ENCODE measurements around the gene SHQ1.
"Not testable (repeated sequence)": the region's sequence is repeated elsewhere in the genome, so short reads cannot be mapped to it uniquely, and the experiment has no call there.

SHQ1 gene

GRCh38 chr3:72798552-72799195, 49.6 kb downstream of the SHQ1 start:
- no peak for DNase-seq

DNA sequence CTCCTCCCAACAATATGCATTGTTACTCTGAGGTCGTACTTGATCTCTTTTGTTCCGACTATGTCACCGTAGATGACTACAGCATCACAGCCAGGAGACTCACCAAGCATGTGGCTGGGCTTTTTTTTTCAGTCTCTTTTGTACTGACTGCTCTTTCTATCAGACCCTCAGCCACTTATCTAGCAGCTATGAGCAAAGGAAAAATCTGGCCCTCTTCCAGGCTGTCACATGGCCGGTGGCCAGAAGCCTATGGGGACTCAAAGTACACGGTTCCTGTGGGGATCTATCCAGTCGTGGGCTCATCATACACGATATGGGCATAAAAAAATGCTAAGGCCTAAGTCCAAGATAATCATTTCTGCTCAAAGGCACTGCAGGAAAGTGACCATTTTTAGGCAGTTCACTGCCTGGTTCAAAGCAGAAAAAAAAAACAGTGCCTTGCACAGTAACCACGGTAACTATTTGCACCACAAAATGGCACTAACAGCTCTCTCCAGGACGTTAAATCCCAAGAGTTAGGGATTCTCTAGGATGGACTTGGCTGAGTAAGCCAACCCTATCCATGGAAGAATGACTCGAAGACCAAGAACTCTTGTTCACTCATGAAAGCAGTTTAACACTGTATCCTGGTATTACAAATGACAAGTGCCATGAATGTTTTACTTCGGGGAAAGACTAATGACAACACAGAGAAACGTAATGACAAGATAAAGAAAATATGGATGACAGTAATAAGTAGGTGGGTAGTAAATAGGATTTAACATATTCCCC, 50.3 kb downstream of the SHQ1 start:
- no peak for DNase-seq

GRCh38 chr3:72794079-72794478, 54.2 kb downstream of the SHQ1 start:
- no peak for DNase-seq

DNA sequence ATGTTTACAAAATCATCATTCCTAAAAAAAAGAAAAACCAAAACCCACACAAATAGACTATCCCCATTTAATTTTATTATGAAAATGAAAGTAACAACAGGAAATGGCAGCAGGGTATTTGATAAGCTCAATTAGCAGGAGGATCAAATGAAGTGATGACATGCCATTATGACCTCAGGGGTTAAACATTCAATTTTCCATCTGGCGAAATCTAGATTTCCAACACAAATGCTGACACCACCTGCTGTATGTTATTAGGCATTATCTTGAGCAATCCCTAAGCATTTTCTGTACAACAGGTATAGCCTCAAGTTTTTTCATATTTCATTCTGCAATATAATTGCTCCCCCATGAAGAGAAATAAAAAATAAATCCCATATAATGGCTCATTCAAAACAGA, 57.1 kb downstream of the SHQ1 start:
- DNase-seq = no peak

GRCh38 chr3:72789786-72790185, 58.5 kb downstream of the SHQ1 start:
- no peak for DNase-seq

GRCh38 chr3:72788232-72788631, 60.0 kb downstream of the SHQ1 start:
- not testable (repeated sequence) for DNase-seq

GRCh38 chr3:72786668-72787067, 61.6 kb downstream of the SHQ1 start:
- DNase-seq = no peak

DNA sequence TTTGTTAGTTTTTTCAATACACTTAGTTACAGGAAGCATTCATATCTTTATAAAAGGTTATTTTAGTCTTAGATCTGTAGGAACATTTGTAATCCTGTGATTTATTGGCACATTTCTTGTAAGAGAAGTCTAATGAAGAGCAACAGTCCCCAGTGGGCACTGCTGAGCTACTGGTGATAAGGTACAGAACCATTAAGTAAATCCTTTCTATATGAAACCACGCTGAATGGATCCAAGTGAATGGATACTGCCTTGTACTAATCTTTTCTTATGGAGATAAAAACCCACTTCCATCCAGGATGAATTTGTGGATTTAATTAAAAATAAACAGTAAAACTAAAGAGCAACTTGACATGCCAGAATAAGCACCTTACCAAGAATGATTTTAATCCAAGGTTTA, 64.0 kb downstream of the SHQ1 start:
- DNase-seq = no peak

DNA sequence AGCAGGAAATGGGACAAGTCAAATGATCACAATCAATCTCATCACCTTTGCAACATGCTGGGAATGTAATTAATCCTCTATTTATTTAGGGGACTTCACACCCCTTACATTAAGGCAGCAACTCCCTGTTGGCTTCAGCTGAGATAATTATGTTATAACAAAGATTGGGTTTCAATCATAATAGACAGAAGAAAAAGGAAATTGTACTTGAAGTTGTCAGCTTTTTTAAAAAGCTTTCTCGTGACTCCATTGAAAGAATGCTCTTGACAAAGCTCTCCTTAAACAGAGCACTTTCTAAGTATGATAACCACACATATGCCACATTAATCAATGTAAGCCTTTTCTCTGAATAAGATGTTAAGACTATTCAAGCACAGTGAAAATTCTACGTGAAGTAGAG, 65.7 kb downstream of the SHQ1 start:
- no peak for DNase-seq

DNA sequence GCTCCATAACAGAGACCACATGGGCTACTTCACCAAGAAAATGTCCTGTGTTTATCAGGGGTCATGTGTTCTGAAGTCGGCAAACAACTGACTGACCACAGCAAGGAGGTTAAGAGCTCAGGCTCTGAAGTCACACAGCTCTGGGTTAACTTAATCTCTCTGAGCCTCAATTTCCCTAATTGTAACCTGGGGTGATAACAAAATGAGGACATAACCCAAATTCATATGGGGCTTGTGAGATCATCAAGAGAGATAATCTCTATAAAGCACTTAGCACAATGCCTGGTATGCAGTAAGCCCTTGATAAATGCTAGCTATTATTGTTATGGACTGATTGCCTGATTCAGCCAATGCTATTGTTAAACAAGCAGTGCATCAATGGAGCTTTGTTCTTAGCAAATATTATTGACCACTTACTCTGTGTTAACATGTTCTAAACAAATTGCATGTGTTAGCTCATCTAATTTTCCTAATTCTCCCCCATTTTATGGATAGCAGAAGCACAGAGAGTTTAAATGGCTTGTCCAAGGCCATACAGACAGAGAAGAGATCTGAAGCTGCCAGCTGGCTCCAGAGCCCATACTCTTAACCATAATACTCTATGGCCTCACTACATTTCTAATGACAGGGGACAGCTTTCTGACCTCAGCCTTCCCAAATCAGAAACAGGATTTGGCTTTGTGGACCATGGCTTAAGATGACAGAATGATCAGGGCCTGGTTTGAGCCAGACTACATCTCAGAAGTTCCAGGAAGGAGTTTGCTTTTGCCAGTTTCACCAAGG, 78.3 kb downstream of the SHQ1 start:
- DNase-seq = no peak

- no peak for DNase-seq
Measured at GRCh38 chr3:72768936-72769335, 79.3 kb downstream of the SHQ1 start.

DNA sequence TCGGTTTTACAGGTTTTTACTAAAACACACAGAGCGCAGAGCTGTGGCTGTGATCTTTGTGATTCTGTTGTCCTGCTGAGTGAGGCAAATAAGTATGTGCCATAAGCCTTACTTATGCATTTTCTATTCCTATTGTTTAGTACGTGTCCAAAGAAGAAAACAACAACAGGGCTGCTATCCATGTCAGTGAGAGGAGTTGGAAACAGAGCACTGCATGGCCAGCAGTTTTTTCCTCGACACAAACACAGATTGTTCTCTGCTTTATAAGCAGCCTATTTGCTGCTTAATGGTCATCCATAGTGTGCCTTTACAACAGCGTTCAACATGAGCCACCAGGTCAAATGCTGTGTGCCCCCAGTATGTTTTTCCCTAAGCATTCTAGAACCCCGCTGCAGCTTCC, 79.8 kb downstream of the SHQ1 start:
- no peak for DNase-seq

- no peak for DNase-seq
Measured at GRCh38 chr3:72768006-72768441, 80.2 kb downstream of the SHQ1 start.

- no peak for DNase-seq
Measured at GRCh38 chr3:72766866-72767265, 81.4 kb downstream of the SHQ1 start.

DNA sequence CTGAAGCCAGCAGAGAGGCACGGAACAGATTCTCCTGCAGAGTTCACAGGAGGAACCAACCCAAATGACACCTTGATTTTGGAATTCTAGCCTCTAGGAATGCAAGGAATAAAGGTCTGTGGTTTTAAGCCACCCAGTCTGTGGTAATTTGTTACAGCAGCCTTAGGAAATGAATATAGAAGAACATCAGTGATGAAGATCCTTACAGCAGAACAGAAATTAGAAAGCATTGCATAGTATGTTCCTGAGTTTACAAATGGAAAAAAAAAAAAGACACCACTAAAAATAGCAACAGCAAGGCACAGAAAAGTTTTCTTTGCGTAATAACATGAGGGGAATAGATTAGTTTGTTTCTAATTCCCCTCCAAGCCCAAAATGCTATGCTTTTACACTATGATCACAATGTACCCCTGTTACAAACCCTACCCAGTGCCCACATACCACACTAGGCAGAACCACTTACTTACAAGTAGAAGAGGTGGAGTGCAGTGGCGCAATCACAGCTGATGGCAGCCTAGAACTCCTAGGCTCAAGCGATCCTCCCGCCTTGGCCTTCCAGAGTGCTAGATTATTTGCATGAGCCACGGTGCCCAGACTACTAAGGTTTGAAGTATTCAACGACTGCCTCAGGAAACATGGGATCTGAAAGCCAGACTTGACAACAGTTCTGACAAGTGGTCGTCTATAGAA, 84.3 kb downstream of the SHQ1 start:
- DNase-seq = no peak

- DNase-seq = no peak
Measured at GRCh38 chr3:72761410-72761809, 86.8 kb downstream of the SHQ1 start.

GRCh38 chr3:72760225-72760624, 88.0 kb downstream of the SHQ1 start:
- no peak for DNase-seq

GRCh38 chr3:72756900-72757299, 91.3 kb downstream of the SHQ1 start:
- peak; percentile 77 for DNase-seq

GRCh38 chr3:72754582-72754981, 93.7 kb downstream of the SHQ1 start:
- no peak for DNase-seq

- no peak for DNase-seq
Measured at GRCh38 chr3:72753495-72753894, 94.8 kb downstream of the SHQ1 start.

GRCh38 chr3:72750405-72750965, 97.8 kb downstream of the SHQ1 start:
- no peak for DNase-seq

DNA sequence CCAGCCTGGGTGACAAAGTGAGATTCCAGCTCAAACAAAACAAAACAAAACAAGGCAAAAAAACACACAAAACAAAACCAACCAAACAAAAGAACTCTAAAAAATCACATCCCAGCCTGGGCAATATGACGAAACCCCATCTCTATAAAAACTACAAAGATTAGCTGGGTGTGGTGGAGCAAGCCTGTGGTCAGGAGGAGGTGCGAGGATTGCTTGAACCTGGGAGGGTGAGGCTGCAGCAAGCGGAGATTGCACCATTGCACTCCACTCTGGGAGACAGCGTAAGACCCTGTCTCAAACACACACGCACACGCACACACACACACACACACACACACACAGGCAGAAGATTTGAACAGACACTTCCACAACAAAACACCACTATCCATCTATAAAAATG, 99.6 kb downstream of the SHQ1 start:
- DNase-seq = no peak

All from RPMI8226 (cell line).